Activated CD4-positive, alpha-beta T cell treated with anti-CD3 and anti-CD28 coated beads, Interleukin-2, amount 50 U/mL, for 1 hour (primary cell): ENCODE measurements around the gene SLC9A9.

ENCODE experiments used
- DNase-seq: peaks from one replicate; pipeline ENCODE4 v3.0.0-alpha.2; 2020

The SLC9A9 gene

DNA sequence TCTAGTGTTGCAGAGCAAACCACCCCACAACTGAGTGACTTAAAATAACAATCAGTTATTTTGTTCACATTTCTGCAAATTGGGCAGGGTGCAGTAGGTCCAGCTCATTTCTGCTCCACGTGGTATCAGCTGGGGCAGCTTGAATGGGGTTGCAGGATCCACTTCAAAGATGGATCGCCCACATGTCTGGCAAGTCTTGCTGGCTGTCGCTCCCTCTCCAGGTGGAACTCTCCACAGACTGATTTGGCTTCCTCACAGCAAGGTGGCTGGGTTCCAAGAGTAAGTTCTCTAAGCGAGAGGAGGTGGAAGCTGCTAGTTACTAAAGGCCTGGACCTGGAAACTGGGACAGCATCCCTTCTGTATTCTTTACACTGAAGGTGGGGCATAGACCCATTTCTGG, 213.3 kb downstream of the SLC9A9 start:
- DNase-seq: no peak

DNA sequence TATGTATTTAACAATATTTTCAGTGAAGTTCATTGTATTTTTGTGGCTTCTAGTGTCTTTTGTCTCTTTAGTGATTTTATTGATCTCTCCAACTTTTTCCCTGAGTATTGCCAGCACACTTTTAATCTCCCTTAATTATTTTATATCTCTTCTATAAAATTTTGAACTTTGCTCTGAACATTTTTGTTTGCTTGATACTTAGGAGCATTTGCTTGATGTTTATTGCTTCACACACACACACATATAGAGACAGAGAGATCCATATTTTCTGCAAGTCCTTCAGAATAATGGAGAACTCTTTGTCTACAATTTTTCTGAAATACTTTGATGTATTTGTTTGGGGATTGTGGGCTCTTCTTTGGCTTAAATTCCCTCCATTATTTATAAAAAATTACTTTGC, 213.8 kb downstream of the SLC9A9 start:
- DNase-seq: no peak

DNA sequence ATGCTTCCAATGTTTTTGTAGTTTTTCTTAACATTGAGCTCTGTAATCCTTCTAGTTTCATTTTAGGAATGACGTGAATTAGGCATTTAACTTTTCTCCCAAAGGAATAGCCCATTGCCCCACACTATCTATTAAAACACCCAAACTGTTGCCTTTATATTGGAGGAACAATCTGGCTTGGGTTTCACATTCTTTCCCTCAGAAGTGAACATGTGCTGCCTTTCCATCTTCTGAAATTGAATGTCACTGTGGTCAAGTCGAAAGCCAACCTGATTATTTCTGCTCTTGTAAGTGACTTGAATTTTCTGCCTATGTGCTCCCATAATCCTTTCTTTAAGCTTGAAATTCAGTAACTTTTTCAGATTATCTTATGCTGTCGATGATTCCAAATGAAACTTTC, 214.5 kb downstream of the SLC9A9 start:
- DNase-seq: no peak

DNA sequence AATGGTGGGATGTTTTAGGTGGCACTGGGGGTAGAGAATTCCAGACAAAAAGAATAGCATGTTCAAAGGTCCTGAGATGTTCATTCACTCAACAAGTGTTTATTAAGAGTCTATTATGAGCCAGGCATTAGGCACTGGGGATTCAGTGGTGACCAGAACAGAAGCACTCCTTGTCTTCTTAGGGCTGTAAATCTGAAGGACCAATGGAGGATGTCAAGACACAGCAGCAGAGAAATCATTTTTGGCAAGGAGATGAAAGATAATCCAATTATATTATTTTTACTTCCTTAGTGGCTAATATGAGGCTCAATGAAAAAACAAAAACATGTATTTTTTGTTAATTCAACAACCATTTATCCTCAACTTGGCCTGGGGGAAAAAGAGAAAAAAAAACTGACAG, 218.5 kb downstream of the SLC9A9 start:
- no peak for DNase-seq

DNA sequence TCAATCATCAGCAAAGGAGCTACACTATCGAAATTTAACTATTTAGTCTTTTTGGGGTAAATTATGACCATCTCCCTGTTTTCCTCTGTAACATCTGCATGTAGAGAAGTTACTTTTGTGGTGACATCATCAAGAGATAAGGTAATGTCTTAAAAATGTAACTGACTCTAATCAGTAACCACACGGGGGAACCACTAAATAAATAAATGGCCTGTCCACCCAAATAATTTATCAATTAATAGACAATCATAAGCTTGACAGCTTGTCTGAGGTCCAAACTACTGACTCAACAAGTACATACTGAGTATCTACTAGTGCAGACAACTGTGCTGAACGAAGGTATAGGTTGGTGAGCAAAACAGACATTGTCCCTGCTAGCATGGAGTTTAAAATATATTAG, 219.3 kb downstream of the SLC9A9 start:
- DNase-seq: no peak

DNA sequence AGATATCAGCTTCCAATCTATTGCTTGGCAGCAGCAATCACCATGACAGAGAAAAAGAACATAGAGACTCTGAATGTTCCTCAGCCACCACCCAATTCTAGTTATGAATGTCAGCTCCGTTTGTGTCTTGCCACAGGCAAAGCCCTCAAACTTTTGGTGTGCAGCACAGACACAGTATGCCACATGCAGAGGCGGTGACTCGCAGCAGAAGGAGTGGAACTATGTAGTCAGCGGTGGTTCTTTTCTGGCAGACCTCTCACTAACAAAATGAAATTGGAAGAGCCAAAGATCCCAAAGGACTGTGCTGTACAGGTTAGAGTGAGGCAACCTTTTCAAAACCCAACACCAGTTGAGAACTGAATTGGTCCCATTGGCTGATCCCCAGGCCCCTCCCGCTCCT, 220.9 kb downstream of the SLC9A9 start:
- no peak for DNase-seq

DNA sequence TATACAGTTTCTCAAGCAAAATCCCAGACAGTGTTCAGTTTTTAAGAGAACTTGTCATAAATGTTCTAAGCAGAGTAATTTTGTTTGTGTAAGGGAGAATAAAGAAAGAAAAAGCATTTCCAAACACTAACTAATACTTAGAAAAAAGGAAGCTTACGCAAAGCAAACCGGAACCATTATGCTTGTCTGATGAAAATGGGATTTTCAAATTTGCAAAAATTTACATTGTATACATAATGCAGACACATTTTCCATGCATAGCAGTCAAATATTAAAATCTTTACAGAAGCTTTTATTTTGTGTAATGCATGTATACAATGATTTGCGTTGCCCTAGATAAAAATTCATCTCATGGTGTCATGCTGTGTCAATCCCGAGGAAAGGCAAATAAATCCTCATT, 229.0 kb downstream of the SLC9A9 start:
- DNase-seq: no peak

DNA sequence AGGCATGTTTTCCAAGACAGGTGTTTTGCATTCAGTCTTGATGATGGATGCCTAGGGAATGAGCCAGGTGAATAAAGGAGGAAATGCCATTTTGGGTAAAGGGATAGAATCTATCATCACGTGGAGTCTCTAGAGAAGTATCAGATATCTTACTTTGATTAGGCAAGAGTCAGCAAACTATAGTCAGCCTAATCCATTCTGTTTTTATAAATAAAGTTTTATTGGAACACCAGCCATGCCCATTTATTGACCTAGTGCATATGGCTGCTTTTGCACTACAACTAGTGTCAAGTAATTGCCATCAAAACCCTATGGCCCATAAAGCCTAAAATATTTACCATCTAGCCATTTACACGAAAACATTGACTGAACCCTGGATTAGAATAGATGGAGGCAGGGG, 231.2 kb downstream of the SLC9A9 start:
- no peak for DNase-seq

DNA sequence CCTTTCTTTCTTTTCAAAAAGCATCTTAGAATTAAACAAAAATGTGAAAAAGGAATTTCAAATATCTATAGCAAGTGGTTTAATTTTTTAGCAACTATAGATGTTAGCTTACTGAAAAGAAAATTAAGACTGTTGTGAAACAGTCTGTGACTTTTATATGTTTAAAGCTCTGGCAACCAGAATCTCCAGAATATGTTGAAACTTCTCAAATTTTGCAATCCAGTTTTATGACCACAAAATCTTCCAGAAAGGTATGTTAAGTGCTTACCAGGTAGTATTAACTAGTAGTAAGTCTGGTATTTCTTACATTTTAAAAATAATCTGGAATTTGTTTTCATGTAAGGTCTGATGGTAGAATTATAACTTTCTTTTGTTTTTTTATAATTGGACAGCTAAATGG, 235.0 kb downstream of the SLC9A9 start:
- no peak for DNase-seq

DNA sequence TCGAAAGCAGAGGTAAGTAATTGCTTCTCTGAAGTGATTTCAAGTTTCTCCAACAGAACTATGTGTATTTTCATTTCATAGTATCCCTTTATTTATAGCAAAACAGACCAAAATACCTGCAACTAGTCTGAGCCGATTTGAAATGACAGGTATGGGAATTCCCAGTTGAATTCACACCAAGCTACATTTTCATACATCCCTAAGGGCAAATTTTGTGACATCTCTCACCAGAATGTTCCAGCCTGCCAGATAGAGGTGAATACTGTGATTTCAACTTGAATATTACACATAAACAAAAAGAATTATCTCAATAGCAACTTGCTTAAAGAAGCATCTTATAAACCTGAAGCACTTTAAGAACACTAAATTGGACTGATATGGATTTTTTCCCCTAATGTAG, 235.7 kb downstream of the SLC9A9 start:
- no peak for DNase-seq

DNA sequence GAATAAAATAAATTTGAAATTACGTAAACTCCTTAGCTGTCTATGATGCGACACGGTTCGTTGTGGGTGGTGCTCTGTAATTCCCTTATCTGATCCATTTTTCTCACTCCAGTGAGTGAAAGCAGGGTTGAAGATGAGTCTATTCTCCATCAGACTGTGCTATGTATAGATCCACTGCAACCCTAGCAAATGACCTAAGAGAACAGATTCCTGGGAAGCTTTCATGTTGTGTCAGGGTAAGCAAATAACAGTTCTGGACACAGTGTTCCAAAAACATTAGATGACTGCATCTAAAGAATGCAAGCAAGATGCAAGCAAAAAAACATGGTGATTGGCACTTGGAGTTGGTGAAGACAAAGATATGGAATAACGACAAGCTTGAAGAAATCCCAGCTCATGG, 239.3 kb downstream of the SLC9A9 start:
- no peak for DNase-seq

DNA sequence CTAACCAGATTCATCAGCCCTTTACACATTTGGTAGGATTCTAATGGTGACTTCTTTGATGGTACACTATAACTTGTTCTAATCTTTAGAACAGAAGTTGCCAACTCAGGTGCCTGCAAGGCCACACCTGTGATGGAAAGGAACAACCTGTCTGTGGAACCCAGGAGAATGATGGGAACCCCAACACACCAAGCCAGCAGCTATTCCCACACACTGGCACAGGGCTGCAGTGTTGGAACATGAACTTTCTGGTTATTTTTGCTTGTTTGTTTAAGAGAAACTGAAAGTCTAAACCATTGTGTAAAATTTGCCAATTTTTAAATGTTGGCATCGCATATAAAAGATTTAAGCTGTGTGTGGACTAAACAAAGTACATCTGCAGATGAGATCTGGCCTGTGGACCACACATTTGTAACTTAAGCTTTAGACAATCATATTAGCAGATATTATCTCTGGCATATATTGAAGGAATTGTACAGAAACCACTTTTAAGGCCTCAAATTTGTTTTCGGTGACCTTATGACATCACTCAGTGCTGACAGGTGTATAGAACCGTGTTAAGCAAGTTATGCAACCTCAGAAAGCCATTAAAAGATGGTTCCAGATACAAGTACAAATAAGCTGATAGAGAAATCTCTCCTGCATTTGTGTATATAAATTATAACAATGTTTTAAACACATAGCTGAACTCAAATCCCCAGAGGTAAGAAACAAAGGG, 242.9 kb downstream of the SLC9A9 start:
- DNase-seq: no peak

DNA sequence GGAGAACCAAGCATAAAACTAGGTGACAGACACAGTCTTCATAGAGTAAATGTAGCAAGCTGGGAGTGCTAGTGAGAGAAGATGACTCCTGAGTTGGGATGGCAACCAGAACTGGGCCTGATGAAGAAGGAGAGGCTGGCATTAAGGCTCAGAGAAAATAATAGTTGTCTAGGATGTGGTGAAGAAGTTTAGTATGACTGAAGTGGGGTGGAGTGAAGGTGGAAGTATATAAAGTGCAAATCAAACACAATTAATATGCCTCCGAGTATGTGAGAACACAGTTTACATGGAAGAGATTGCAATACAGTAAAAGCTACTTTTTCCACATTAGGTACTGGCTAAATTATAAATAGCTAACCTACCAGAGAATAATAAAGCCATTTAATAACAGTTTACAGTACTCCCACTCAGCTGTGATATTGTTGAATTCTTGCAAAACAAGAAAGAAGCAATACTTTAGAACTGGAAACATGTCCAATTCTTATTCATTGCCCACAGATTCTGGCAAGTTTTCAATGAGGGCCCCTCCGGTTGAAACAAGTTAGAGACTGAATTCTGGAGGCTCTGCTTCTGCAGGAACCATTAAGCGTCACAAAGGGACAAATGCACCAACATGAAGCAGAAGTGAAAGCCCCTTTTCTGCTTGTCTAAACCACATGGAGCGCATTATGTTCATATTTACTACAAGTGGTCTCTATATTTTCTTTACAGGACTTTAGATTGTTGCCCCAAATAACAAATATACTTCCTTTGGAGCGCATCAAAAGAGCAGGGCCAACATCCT, 243.7 kb downstream of the SLC9A9 start:
- no peak for DNase-seq

DNA sequence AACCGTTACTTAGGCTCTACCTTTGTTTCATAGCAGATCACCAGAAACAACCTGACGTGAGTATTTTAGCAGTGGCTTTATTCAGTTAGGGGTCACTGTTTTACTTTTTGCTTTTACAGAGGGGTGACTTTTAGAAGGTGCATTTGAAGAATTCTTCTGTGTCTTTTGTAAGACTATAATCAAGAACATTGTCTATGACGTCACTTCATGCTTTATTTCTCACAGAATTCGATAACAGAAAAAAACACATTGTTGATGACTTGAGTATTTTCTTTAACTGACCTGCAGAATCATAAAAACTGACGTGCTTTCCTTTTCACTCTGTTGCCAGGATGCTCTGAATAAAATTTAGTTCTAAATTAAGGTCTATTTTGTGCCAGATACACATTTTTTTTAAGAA, 244.5 kb downstream of the SLC9A9 start:
- DNase-seq: no peak

DNA sequence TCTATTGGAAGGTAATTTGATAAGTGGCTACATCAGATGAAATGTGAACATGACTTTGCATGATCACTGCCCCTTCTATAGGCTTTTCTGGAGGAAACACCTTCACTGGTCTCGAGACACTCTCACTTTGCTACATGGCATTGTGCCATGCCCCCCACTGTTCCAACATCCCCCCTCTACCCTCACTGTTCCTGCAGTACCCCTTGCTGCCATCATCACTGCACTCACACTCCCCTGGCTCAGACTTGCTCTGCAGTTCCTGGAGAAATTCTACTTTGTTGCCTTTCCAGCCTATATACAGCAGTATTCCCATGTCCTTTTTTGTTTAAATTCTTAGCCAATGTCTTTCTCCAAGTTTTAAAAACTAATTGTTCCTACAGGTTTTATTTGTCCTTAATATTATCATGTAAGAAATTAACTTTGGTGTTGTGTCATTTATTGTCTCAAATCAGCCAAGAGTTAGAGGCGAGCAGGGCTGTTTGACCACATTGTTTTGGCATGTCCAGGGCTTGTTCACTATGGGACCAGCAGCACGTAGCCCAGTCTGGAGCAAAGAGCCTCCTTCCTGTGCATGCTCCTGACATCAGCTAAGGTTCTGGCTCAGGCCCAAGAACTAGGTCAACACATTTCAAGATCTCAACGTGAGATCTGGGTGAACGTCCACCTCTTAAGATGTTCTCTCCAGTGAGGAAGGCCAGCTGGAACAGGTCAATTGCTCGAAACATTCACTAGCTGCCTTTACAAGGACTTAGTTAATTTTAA, 246.4 kb downstream of the SLC9A9 start:
- DNase-seq: no peak

DNA sequence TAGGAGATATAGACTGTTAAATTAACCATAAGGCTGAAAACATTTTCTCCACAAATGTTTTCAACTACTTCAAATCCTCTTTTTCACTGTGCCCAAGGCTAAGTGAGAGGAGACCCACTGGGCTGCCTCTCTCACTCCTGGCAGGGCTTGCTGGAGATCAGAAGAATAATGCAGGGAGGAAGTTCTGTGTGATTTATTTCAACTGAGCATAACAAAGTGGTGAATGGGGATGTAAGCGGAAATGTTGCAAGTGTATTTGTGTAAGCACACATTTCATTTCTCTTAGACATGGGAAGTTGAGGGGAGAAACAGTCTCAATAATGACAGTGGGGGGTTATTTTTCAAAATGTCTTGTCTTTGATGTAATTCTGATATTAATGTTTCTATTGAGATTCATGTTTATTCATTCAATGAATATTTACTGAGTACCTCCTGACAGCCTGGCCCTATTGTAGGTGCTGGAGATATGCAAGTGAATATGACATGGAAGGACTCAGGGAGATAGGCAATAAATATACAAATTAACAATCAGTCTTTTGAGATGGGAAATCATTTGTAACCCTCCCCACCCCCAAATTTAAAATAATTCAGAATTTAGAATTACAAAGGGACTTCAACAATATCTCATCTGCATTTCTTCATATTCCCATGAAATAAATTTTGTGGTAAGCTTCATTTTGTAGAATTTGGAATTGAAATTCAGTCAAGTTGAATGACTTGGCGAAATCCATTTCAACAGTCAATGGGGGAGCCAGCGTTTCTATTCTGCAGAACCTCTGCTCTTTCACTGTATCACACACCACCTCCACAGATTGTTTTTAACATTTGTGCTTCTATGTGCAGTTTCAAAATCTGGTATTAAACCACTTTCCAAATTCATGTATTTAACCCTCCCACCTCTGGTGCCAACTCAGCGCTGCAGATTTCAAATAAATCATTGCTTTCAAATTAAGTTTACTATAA, 247.2 kb downstream of the SLC9A9 start:
- no peak for DNase-seq

DNA sequence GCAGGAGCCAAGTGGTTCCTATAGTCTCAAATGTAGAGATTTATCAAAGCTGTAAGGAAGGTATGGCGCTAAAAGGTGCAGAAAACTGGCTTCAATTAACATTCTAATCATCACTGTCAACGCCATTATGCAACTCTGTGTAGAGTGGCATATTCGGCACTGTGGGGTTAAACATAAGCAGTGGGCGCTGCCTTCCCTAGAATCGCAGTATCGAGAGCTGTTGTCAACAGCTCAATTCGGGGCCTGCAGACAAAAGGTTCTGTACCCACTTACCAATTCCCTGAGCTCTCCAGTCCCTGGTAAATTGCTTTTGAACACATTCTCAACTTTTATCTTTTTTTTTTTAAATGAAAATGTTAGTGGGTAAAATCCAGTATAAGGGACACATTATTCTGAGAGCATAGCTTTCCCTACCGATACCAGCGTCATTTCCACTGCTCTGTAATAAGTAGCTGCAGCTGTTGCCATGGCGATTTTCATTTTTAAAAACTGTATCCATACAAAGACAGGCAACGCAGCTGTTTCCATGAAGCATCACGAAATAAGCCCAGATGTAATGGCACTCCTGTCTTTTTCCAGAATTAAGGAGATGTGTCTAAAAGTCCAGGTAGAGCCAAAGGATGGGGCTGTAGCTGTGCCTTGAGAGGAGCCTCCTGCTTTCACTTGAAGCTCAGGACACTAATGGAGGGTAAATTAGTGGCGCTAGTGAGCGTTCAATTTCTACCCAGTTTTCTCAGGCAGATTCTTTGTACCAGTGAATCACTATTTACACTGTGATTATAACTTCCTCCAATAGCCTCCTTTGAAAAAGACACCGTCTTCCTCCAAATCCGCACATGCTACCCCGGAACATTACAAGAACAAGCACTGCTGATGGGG, 250.3 kb downstream of the SLC9A9 start:
- no peak for DNase-seq

DNA sequence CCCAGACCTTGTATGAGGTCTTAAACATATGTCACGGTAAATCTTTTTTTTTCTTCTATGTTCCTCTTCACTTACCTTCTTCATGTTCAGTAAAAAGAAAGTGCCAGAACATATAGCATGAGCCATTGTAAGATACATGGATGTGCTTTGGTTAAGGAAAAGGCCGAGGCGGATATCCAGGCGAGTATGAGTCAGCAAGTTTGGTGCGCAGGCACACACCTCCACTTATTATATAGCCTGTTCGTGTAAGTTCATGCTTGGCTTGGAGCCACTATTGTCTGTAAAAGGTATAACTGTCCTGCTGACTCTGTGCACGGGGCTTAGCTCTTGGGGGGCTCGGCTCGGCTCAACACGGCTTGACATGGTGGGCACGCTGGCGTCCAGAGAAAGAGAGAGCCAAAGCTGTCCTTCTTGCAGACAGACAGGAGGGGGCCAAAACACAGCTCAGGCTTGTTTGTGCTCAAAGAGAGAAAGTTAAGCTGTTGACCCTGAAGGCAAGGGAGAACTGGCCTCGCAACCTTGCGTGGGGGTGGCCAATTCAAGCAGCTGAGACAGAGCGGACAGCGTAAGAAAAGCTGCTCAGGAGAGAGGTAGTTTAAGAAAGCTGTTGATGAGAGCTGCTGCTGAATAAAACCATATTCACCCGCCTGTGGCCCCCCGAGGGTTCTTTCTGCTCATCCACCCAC, 251.2 kb downstream of the SLC9A9 start:
- no peak for DNase-seq

DNA sequence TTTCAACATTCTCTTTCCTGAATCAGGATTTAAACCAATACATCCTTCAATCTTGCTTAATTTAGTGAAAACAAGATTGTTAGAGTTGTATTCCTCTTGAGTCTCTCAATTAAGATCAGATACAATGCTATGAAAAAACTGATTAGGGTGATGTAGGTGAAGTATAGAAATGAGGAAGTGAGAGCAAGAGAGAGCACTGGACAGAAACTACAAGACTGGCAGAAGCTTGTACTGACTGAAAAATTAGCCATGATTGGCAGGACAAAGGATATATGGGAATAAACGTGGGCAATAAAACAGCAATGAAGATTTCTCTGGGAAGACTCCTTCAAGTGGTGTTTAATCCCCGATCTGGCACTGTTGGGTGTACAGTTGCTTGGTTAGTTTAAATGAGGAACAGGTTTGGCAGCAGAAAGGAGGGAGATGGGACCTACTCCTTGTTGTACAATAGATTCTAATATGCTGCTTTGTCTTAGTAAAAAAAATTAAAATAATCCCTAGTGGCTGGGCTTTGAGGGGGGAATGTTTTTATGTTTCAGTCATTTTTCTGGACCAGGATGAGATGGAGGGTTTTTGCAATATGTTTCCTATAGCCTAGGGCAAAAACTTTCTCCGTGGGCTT, 252.7 kb downstream of the SLC9A9 start:
- DNase-seq: no peak

DNA sequence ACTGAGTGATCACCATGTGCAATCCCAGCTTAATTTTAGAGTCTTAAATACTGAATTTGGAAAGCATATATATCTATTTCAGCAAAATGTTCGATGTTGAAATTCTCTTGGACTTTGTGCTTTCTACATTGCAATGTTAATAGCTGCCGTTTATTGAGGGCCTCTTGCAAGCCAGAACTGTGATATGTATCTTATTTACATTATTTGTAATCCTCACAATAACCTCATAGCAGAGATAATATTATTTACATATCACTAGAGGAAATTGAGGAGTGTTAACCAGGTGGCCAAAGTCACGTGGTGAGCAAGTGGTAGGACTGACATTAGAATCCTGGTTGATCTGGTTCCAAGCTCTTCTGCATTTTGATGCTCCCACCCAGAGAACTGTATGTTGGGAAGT, 254.1 kb downstream of the SLC9A9 start:
- DNase-seq: no peak

DNA sequence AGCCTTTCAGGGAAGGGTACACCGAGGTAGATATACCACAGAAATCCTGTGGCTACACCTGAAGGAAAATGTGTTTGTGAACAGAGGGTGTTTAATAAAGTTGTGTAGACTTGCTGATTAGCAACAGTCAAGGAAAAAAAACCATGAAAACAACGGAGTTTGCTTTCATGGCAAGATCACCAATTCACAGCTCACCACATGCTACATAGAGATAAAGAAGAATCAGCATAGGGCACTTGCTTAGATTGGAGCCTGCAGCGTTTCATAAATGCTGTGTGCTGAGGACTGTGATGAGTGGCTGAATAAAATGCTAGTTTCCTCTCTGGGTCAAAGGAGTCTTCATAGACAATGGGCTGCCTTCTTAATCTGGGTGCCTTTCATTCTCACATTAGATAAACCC, 257.6 kb downstream of the SLC9A9 start:
- no peak for DNase-seq
